ENCODE results near the gene LRRC2.
"Not testable (repeated sequence)": the region's sequence is repeated elsewhere in the genome, so short reads cannot be mapped to it uniquely, and the experiment has no call there.

The LRRC2 gene

GRCh38 chr3:46494491-46494890 lies 71.6 kb downstream of the LRRC2 start:
- DNase-seq = not testable (repeated sequence)

- no peak for DNase-seq
Observed at GRCh38 chr3:46492890-46493547, 73.1 kb downstream of the LRRC2 start.

GRCh38 chr3:46491089-46492070 lies 74.7 kb downstream of the LRRC2 start:
- no peak for DNase-seq

- no peak for DNase-seq
Observed at GRCh38 chr3:46490338-46491084, 75.6 kb downstream of the LRRC2 start.

GRCh38 chr3:46489875-46490274 lies 76.2 kb downstream of the LRRC2 start:
- DNase-seq = no peak

- no peak for DNase-seq
Observed at GRCh38 chr3:46489381-46489780, 76.7 kb downstream of the LRRC2 start.

GRCh38 chr3:46488735-46489361 lies 77.3 kb downstream of the LRRC2 start:
- peak; percentile 90 for DNase-seq

- no peak for DNase-seq
Observed at GRCh38 chr3:46485779-46486175, 80.3 kb downstream of the LRRC2 start.

- DNase-seq = no peak
Observed at GRCh38 chr3:46484911-46485778, 81.0 kb downstream of the LRRC2 start.

GRCh38 chr3:46484388-46484787 lies 81.7 kb downstream of the LRRC2 start:
- no peak for DNase-seq

- DNase-seq = no peak
Observed at GRCh38 chr3:46483825-46484224, 82.3 kb downstream of the LRRC2 start.

- no peak for DNase-seq
Observed at GRCh38 chr3:46482632-46483350, 83.3 kb downstream of the LRRC2 start.

GRCh38 chr3:46481636-46482035 lies 84.5 kb downstream of the LRRC2 start:
- DNase-seq = no peak

GRCh38 chr3:46480491-46481195 lies 85.5 kb downstream of the LRRC2 start:
- DNase-seq = no peak

GRCh38 chr3:46479696-46480095 lies 86.4 kb downstream of the LRRC2 start:
- no peak for DNase-seq

- no peak for DNase-seq
Observed at GRCh38 chr3:46479021-46479420, 87.1 kb downstream of the LRRC2 start.

GRCh38 chr3:46478341-46478740 lies 87.8 kb downstream of the LRRC2 start:
- no peak for DNase-seq

- DNase-seq = no peak
Observed at GRCh38 chr3:46477756-46478155, 88.3 kb downstream of the LRRC2 start.

- no peak for DNase-seq
Observed at GRCh38 chr3:46477145-46477544, 89.0 kb downstream of the LRRC2 start.

- DNase-seq = no peak
Observed at GRCh38 chr3:46472736-46473135, 93.4 kb downstream of the LRRC2 start.

Measured in activated CD4-positive, CD25-positive, alpha-beta regulatory T cell treated with anti-CD3 and anti-CD28 coated beads, Interleukin-2, amount 50 U/mL, for 72 hours (primary cell).